Thyroid gland (tissue), 4 donors: Measurements from ENCODE around the gene ADAMTSL3.

Experiments
- CTCF ChIP-seq, 6 experiments: fragments of 200-600 bp in 3 of 6; fragments of 450-650 bp in 3 of 6; sonication (generic) in 3 of 6; IDR thresholded peaks; one replicate each; pipeline ENCODE4 v1.5.1; 2016 to 2019; ENCODE audit warnings: antibody characterized with exemption in 6 of 6, mild to moderate bottlenecking in 2 of 6, inconsistent platforms in 1 of 6, moderate library complexity in 1 of 6
- POLR2A ChIP-seq, 2 donors: fragments of 450-650 bp; IDR thresholded peaks; one replicate each; pipeline ENCODE4 v1.6.1; 2017; ENCODE audit warnings: antibody characterized with exemption in 2 of 2, mild to moderate bottlenecking in 2 of 2, moderate library complexity in 1 of 2

DNA sequence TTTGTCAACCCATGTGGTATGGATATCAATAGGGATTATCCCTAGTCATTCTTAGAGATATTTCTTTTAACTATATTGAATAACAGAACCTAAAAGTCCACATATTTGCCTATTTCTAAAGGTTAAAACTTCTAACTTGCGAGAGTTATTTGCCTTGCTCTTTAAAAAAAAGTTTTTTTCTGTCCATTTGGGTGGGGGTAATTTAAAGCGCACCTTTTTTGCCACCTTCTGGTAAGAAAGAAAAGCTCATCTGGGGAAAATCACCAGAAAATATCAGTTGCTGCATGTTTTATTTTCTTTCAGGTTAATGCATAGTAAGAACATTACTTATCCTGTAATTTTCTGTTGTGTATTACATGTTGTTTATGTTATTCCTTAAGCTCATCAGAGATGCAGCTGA, 339.7 kb downstream of the ADAMTSL3 start:
- no peak for TF ChIP-seq CTCF (IDR thresholded peaks at IDR 0.05)
- TF ChIP-seq POLR2A (IDR thresholded peaks at IDR 0.05): no peak
